SK-N-SH treated with all-trans-retinoic acid at 6 μM for 48 hours (cell line): ENCODE results near the gene IL6ST.

ENCODE experiments used
- ATAC-seq: fragments of 200-7000 bp; cut with Tn5 transposase; 3 replicates; pipeline ENCODE4 v1.9.1; 2020; ENCODE audit warnings: mild to moderate bottlenecking, moderate library complexity
- ARNTL ChIP-seq: fragments of 450-650 bp; formaldehyde crosslinking; IDR thresholded peaks from 2 replicates; pipeline ENCODE4 v1.5.0; 2020; ENCODE audit warnings: low read depth, mild to moderate bottlenecking, moderate library complexity, borderline replicate concordance
- BACH2 ChIP-seq: fragments of 250-450 bp; sonication (Bioruptor Pico); IDR thresholded peaks from 2 replicates; pipeline ENCODE4 v1.9.0; 2021; ENCODE audit warnings: mild to moderate bottlenecking, borderline replicate concordance
- CREB5 ChIP-seq: fragments of 250-450 bp; sonication (Bioruptor Pico); IDR thresholded peaks from 2 replicates; pipeline ENCODE4 v1.5.1; 2020; ENCODE audit warnings: low read depth, mild to moderate bottlenecking, moderate library complexity
- CSDC2 ChIP-seq: fragments of 250-450 bp; sonication (Bioruptor Pico); IDR thresholded peaks from 2 replicates; pipeline ENCODE4 v1.5.0; 2020; ENCODE audit warnings: mild to moderate bottlenecking, moderate library complexity
- CSRNP3 ChIP-seq: fragments of 250-450 bp; sonication (Bioruptor Pico); IDR thresholded peaks from 2 replicates; pipeline ENCODE4 v1.5.1; 2021; ENCODE audit warnings: mild to moderate bottlenecking, moderate library complexity
- ESRRG ChIP-seq: fragments of 250-450 bp; sonication (Bioruptor Pico); IDR thresholded peaks from 2 replicates; pipeline ENCODE4 v1.6.1; 2021; ENCODE audit warnings: mild to moderate bottlenecking
- GLIS3 ChIP-seq: fragments of 250-450 bp; sonication (Bioruptor Pico); IDR thresholded peaks from 2 replicates; pipeline ENCODE4 v1.5.0; 2020; ENCODE audit warnings: mild to moderate bottlenecking, moderate library complexity
- ISL1 ChIP-seq: fragments of 250-450 bp; sonication (Bioruptor Pico); IDR thresholded peaks from 2 replicates; pipeline ENCODE4 v2.1.2; 2022; ENCODE audit warnings: mild to moderate bottlenecking, moderate library complexity
- OSR1 ChIP-seq: fragments of 250-450 bp; sonication (Bioruptor Pico); IDR thresholded peaks from 2 replicates; pipeline ENCODE4 v1.8.0; 2022; ENCODE audit warnings: moderate library complexity, mild to moderate bottlenecking, inconsistent platforms
- PATZ1 ChIP-seq: fragments of 250-450 bp; sonication (Bioruptor Pico); IDR thresholded peaks from 2 replicates; pipeline ENCODE4 v1.8.0; 2020; ENCODE audit warnings: mild to moderate bottlenecking, moderate library complexity, borderline replicate concordance
- POU6F1 ChIP-seq: fragments of 250-450 bp; sonication (Bioruptor Pico); IDR thresholded peaks from 2 replicates; pipeline ENCODE4 v1.8.0; 2021; ENCODE audit warnings: low read depth, mild to moderate bottlenecking, moderate library complexity, borderline replicate concordance
- PPARA ChIP-seq: fragments of 250-450 bp; sonication (Bioruptor Pico); IDR thresholded peaks from 2 replicates; pipeline ENCODE4 v1.5.0; 2020; ENCODE audit warnings: mild to moderate bottlenecking, borderline replicate concordance
- RARB ChIP-seq: fragments of 250-450 bp; sonication (Bioruptor Pico); IDR thresholded peaks from 2 replicates; pipeline ENCODE4 v1.8.0; 2021; ENCODE audit warnings: mild to moderate bottlenecking, moderate library complexity
- SNAI2 ChIP-seq: fragments of 250-450 bp; sonication (Bioruptor Pico); IDR thresholded peaks from 2 replicates; pipeline ENCODE4 v1.5.0; 2020; ENCODE audit warnings: mild to moderate bottlenecking, moderate library complexity
- TCF4 ChIP-seq: fragments of 250-450 bp; sonication (Bioruptor Pico); IDR thresholded peaks from 2 replicates; pipeline ENCODE4 v1.8.0; 2021; ENCODE audit warnings: mild to moderate bottlenecking, moderate library complexity, borderline replicate concordance
- TOX ChIP-seq: fragments of 250-450 bp; sonication (Bioruptor Pico); IDR thresholded peaks from 2 replicates; pipeline ENCODE4 v1.8.0; 2021; ENCODE audit warnings: mild to moderate bottlenecking, moderate library complexity, borderline replicate concordance
- TSHZ2 ChIP-seq: fragments of 250-450 bp; sonication (Bioruptor Pico); IDR thresholded peaks from 2 replicates; pipeline ENCODE4 v1.5.0; 2020; ENCODE audit warnings: mild to moderate bottlenecking, moderate library complexity
- ZFP3 ChIP-seq: fragments of 250-450 bp; sonication (Bioruptor Pico); IDR thresholded peaks from 2 replicates; pipeline ENCODE4 v1.5.0; 2020; ENCODE audit warnings: mild to moderate bottlenecking, moderate library complexity
- ZFP30 ChIP-seq: fragments of 450-650 bp; formaldehyde crosslinking; IDR thresholded peaks from 2 replicates; pipeline ENCODE4 v1.5.0; 2022; ENCODE audit warnings: mild to moderate bottlenecking, moderate library complexity
- ZNF565 ChIP-seq: fragments of 450-650 bp; formaldehyde crosslinking; conservative IDR thresholded peaks from 2 replicates; pipeline ENCODE4 v1.5.0; 2020; ENCODE audit warnings: low read depth, mild to moderate bottlenecking, moderate library complexity
- ZNF70 ChIP-seq: fragments of 450-650 bp; formaldehyde crosslinking; IDR thresholded peaks from 2 replicates; pipeline ENCODE4 v1.5.0; 2020; ENCODE audit warnings: mild to moderate bottlenecking, moderate library complexity
- ZNF8 ChIP-seq: fragments of 450-650 bp; formaldehyde crosslinking; IDR thresholded peaks from 2 replicates; pipeline ENCODE4 v1.5.0; 2020; ENCODE audit warnings: mild to moderate bottlenecking, moderate library complexity

Gene IL6ST

GRCh38 chr5:56026863-56027300 lies 32.1 kb upstream of the IL6ST start:
- TF ChIP-seq CREB5 (CRISPR knock-in tag) (no peak), ZNF70 (CRISPR knock-in tag) (no peak), CSRNP3 (CRISPR knock-in tag) (no peak), POU6F1 (CRISPR knock-in tag) (no peak), ESRRG (no peak), RARB (CRISPR knock-in tag) (no peak), ZNF565 (CRISPR knock-in tag) (no peak), ZNF8 (CRISPR knock-in tag) (no peak), CSDC2 (CRISPR knock-in tag) (no peak), PPARA (no peak), OSR1 (CRISPR knock-in tag) (no peak), BACH2 (CRISPR knock-in tag) (no peak), TSHZ2 (CRISPR knock-in tag) (no peak), ZFP30 (no peak), GLIS3 (CRISPR knock-in tag) (no peak), TOX (CRISPR knock-in tag) (no peak), SNAI2 (no peak), ISL1 (CRISPR knock-in tag) (no peak)
- peak; percentile 41; the same call in 2 of the 3 replicates for ATAC-seq

- no peak for TF ChIP-seq ZNF70 (CRISPR knock-in tag)
- no peak for TF ChIP-seq CREB5 (CRISPR knock-in tag)
- no peak for TF ChIP-seq ZNF565 (CRISPR knock-in tag)
- TF ChIP-seq ZFP3: no peak
- no peak for TF ChIP-seq SNAI2
- no peak for TF ChIP-seq TCF4
- TF ChIP-seq TOX (CRISPR knock-in tag): no peak
- no peak for TF ChIP-seq CSDC2 (CRISPR knock-in tag)
- TF ChIP-seq RARB (CRISPR knock-in tag): no peak
- TF ChIP-seq OSR1 (CRISPR knock-in tag): no peak
- TF ChIP-seq BACH2 (CRISPR knock-in tag): no peak
- TF ChIP-seq PATZ1 (CRISPR knock-in tag): no peak
- no peak for TF ChIP-seq ISL1 (CRISPR knock-in tag)
- TF ChIP-seq ARNTL (CRISPR knock-in tag): no peak
- no peak for TF ChIP-seq TSHZ2 (CRISPR knock-in tag)
- TF ChIP-seq, all 23 proteins: peak for 0
- ATAC-seq: no peak
These were observed 30.6 kb upstream of the IL6ST start for GRCh38 chr5:56025151-56025885.
